GM12872 (cell line): ENCODE results near the gene SUFU.

Source experiments
- CTCF ChIP-seq: IDR thresholded peaks from 3 replicates; pipeline ENCODE4 v1.5.1; 2011; ENCODE audit warnings: low read depth, mild to moderate bottlenecking, low read length, moderate library complexity; ENCODE audit not compliant: insufficient read depth

Gene SUFU

GRCh38 chr10:102503264-102504178 is at the start of gene SUFU:
Gene SUFU, plus strand, starts transcription at chr10:102503972. Its CDS starts 181 bp downstream, at chr10:102504153.
- peak; percentile 92 for TF ChIP-seq CTCF

- TF ChIP-seq CTCF = no peak
Measured at GRCh38 chr10:102455893-102456471, 47.8 kb upstream of the SUFU start.

- no peak for TF ChIP-seq CTCF
Measured at GRCh38 chr10:102457591-102458150, 46.1 kb upstream of the SUFU start.

DNA sequence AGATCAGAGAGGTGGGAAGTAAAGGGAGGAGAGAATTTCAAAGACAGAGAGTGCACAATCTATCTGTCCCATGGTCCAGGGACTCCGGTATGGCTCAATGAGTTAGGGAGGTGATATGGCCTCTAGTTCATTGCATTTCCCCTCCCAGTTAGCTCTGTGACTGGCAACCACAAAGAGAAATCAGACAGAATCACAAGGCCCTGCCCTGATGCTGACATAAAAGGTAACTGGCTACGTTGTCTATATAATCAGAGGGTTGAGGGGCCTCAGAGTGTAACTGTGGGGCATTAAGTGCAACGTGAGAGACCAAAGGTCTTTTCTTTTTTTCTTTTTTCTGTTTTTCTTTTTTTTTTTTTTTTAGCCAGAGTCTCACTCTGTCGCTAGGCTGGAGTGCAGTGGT is 45.1 kb upstream of the SUFU start:
- TF ChIP-seq CTCF = no peak

DNA sequence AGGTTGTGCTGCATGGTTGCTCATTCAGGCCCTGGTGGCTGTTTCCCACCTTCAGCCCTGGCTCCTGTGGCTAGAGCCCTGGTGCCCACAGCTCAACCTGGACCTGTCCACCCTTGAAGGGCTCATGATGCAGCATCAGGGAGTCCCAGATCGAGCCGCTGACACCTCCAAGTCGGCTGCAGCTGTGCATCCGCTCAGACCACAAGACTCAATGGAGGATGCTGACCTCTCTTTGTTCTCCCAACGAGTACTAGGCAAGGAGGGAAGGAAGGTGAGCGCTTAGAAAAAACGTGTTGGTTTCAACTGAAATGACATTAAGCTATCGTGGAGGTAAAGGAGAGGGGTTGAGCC is 43.0 kb upstream of the SUFU start:
- TF ChIP-seq CTCF = no peak

DNA sequence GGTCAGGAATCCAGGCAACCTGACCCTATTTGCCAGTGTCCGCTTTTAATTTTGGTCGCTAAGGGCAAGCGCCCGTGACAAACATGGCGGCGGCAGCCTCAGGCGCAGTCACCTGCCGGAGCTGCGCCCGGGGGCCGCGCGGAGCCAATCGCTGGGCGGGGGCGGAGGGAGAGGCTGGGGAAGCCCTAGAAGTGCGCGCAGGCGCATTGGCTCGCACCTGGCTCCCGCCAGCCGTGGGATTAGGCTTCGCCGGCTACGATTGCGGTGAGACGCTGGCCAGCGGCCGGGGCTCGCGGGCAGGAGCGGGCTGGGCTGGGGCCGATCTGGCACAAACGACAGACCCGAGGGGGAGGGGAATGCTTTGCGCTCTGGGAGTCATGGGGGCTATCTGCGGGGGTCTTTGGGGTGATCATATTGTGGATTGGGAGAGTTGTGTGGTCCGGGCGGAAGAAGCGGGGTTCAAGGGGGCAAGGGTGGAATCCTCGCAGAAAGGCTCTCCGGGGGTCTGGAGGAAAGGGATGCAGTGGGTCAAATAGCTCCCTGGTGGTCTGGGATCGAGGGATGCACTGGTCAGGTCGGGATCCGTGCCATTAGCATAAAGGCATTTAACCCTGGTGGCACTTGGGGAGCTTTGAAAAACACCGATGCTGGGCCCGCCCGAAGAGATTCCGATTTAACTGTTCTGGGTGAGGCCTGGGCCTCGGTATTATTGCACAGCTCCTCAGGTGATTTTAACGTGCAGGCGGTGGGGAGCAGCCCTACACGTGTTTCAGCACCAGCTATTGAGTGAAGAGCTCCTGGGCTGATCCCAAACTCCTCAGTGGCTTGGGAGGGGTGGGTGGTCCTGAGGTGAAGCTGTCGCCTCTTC is 42.4 kb upstream of the SUFU start:
- TF ChIP-seq CTCF = no peak
